ENCODE data around the gene SEPTIN2.
"Not testable (repeated sequence)": the region's sequence is repeated elsewhere in the genome, so short reads cannot be mapped to it uniquely, and the experiment has no call there.

SEPTIN2 gene

DNA sequence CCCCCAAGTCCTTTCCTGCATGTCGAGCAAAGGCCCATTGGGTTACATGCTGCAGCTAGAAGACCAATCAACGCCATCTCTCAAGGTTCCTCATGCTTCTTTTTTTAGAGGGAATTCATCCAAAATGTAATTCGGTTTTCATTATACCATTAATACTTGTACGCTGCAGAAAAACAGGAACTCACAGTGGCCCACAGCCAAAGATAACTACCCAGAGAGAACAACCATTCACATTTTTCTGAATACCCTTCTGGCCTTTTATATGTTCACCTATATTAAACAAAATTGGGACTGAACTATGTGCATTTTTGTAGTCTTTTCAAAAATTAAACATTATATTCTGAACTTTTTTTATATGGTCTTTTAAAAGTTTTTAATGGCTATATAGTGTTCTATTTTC, 66.1 kb downstream of the SEPTIN2 start:
- no peak for DNase-seq (ENCODE audit: low read depth in 2 of 2)

DNA sequence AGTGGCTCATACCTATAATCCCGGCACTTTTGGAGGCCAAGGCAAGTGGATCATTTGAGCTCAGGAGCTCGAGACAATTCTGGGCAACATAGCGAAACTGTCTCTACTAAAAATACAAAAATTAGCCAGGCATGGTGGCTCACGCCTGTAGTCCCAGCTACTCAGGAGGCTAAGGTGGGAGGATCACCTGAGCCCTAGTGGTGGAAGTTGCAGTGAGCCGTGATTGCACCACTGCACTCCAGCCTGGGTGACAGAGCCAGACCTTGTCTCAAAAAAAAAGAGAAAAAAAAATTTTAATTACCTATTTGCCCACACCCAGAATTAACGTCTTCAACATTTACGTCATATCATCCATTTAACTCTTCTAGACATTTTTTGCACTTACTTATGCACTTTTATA, 69.7 kb downstream of the SEPTIN2 start:
- DNase-seq (ENCODE audit: low read depth in 2 of 2): not testable (repeated sequence)

DNA sequence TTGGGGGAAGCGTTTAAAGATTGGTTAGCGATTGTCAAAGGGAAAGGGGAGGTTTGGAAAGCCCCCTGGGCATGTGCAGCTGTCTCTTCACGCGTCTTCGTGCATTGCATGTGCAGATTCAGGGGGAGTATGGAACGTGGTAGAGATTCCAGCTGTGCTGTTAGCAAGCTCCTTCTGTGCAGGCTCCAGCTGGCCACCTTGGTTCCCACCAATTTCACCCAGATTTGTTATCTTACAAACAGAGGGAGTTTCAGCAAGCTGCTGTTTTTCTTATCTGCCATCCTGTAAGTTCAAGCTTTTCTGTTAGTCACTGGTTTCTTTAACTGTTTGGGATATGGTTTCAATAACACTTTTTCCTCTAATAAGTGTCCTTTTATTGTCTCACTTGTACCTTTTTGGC, 70.8 kb downstream of the SEPTIN2 start:
- DNase-seq (ENCODE audit: low read depth in 2 of 2): no peak

DNA sequence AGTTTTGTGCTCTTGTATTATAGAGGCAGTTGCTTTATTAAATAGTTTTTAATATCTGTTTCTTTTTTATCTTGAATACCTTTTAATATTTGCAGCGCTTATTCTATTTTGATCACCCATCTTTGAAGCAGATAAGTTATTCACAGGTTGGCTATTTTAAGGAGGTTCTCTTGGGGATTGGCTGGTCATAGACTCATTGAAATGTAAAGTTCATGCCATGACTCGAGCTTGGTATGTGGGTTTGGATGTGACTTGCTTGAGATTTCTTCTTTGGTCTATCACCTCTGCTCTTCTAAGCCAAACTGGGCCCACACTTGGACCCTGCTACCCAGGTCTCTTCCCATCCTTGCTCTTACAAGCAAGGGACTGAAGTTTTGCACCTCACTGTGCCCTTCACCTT, 74.0 kb downstream of the SEPTIN2 start:
- DNase-seq (ENCODE audit: low read depth in 2 of 2): no peak

DNA sequence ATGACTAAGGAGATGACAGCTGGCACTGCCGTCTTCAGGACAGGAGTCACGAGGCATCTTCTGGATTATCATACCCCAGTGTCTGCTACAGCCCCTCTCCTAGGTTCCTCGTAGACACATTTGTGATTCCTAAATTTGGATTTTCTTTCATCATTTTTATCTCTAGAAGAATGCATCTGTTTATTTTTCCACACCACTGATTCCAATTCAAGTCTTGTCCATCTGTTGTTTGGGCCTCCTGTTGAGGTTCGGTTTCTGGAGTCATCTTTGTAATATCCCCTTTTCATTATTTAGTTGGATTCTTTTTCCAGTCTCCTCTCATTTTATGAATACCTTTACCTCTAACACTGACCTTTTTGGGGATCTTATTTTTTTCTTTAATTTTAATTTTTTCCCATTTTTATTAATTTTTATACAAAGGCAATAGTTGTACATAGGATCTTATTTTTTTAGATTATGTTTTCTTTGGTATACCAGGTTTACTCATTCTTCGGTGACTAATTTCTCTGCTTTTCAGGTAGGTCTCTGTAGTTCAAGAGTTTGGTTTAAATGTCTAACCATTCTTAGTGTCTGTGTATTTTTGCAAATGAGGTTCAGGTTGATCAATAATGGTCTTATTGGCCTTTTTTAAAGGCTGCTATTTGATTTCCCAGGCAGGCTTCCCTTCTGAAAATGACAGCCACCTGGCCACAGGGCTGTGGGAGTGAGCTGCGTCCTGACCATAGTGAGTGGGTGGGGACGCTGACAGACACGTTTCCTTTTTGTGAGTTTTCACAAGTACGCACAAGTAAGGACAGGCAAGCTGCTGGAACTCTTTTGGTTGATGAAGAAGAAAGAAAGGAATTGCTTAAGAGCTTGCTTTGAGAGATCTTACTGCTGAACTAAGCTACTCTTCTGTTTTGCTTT, 74.8 kb downstream of the SEPTIN2 start:
- peak in 1 of 2 donors; percentile 11 for DNase-seq (ENCODE audit: low read depth in 2 of 2)

DNA sequence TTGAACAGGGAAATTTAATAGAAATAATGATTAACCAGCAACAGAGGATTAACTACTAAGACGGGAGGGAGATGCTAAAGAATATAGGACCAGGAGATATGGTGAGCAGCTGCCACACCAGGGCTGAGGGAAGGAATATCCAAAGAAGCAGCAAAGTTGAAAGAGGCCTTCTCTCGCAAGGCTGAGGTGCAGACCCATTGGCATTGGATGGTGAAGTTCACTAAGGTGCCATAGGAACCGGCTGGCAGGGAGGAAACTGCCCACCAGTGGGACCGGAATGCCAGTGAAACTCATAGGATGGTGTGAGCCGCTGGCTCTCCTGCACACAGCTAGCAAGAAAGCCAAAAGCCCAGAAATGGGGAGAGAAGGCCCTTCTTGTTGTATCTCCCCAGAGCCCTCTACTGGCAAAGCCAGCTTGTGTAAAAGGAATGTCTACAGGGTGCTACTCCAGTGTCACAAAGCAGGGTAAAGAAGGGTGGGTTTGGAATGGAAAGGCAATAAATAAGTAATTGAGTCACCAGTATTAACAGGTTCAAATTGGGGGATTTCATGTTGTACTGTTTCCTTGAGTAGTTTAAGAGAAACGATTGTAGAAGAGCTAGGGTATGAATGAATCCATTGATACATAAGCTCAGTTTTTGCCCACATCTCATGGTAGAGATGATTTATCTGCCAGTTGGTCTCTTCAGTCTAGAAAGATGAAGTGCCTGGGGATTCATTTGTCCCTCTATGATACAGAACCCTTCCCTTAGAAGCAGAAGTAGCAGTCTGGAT, 76.4 kb downstream of the SEPTIN2 start:
- no peak for DNase-seq (ENCODE audit: low read depth in 2 of 2)

GRCh38 chr2:241392753-241393152, 77.0 kb downstream of the SEPTIN2 start:
- not testable (repeated sequence) for DNase-seq (ENCODE audit: low read depth in 2 of 2)

- DNase-seq (ENCODE audit: low read depth in 2 of 2): no peak
Measured at GRCh38 chr2:241393524-241394196, 77.9 kb downstream of the SEPTIN2 start.

DNA sequence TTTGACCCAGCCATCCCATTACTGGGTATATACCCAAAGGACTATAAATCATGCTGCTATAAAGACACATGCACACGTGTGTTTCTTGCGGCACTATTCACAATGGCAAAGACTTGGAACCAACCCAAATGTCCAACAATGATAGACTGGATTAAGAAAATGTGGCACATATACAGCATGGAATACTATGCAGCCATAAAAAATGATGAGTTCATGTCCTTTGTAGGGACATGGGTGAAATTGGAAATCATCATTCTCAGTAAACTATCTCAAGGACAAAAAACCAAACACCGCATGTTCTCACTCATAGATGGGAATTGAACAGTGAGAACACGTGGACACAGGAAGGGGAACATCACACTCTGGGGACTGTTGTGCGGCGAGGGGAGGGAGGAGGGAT, 81.1 kb downstream of the SEPTIN2 start:
- not testable (repeated sequence) for DNase-seq (ENCODE audit: low read depth in 2 of 2)

DNA sequence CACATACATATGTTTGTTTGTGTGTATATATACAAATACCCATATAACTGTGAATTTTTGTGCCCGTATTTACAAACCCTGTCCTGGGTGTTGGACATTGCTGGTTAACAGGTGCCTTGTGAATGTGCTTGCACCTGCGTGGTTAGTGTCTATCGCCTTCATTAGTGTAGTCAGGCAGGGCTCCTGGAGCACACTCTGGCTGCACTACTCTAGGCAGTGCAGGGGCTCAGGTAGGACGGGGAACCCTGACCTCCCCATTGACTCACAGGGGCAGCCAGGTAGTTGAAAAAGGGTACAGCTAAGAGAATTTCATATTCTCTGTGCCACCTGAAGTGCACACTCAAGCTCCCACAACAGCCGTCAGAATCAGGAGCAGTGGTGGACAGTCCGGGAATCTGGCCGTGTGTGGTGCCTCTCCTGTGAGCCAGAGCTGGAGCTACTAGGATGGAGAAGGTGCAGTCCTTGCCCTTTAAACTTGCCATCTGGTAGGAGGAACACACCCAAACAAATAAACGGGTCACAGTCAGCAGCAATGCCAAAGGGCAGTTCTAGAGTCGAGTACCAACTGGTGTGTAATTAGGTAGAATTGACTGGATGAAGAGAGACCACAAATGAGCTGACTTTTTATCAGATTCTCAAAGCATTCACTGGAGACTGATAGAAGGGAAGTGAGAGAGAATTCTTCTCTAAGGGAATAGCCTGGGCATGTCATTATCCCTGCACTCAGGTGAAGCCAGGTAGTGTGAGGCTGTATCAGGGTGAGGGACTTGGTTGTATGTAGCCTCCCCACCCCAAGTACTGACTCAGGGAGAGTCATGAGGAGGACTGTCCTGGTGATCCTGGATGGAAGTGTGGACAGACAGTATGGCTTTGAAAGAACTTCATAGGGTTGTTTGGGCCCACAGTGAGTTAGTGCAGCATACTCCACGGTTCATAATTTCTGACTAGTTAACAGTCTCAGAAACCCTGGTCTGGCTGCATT, 84.5 kb downstream of the SEPTIN2 start:
- no peak for DNase-seq (ENCODE audit: low read depth in 2 of 2)

Measured in stimulated activated CD4-positive, alpha-beta T cell treated with anti-CD3 and anti-CD28 coated beads, Interleukin-15, amount 100 ng/mL, for 48 hours (primary cell).